Effector CD4-positive, alpha-beta T cell (primary cell): ENCODE measurements around the gene CYP17A1. TPM values are rescaled to one million over a fixed set of nuclear protein-coding genes. Genes with fewer than 3 reads are reported as not detected.
"Not testable (repeated sequence)": the region's sequence is repeated elsewhere in the genome, so short reads cannot be mapped to it uniquely, and the experiment has no call there.

Source experiments
- DNase-seq: peaks from one replicate; pipeline ENCODE4 v3.0.0-alpha.2; 2020
- total RNA-seq: gene quantifications from one replicate; lab custom pipeline; 2026; lab: John Stamatoyannopoulos, UW

The CYP17A1 gene
- total RNA-seq, result not detected

GRCh38 chr10:102837230-102837721 lies at the start of gene CYP17A1:
CYP17A1 (minus strand) TSS chr10:102837413; CDS start chr10:102837361, 52 bp downstream.
- DNase-seq, result no peak

- no peak for DNase-seq
Measured at GRCh38 chr10:102880256-102880655, 43.0 kb upstream of the CYP17A1 start.

- DNase-seq, result no peak
Measured at GRCh38 chr10:102878629-102879028, 41.4 kb upstream of the CYP17A1 start.

- DNase-seq, result no peak
Measured at GRCh38 chr10:102876747-102877153, 39.5 kb upstream of the CYP17A1 start.

GRCh38 chr10:102872163-102872562 lies 35.0 kb upstream of the CYP17A1 start:
- no peak for DNase-seq

- no peak for DNase-seq
Measured at GRCh38 chr10:102870221-102870620, 33.0 kb upstream of the CYP17A1 start.

- DNase-seq, result no peak
Measured at GRCh38 chr10:102869258-102870198, 32.3 kb upstream of the CYP17A1 start, which contains the start of gene AS3MT. AS3MT (plus strand) TSS chr10:102869470; CDS start chr10:102869593, 123 bp downstream.

GRCh38 chr10:102868911-102869257 lies 31.7 kb upstream of the CYP17A1 start:
- no peak for DNase-seq

- DNase-seq, result no peak
Measured at GRCh38 chr10:102865620-102866019, 28.4 kb upstream of the CYP17A1 start.

GRCh38 chr10:102863660-102864059 lies 26.4 kb upstream of the CYP17A1 start:
- no peak for DNase-seq

GRCh38 chr10:102859911-102860310 lies 22.7 kb upstream of the CYP17A1 start:
- no peak for DNase-seq

GRCh38 chr10:102856758-102857424 lies 19.7 kb upstream of the CYP17A1 start:
- DNase-seq, result no peak

- DNase-seq, result not testable (repeated sequence)
Measured at GRCh38 chr10:102855731-102856436, 18.7 kb upstream of the CYP17A1 start.

GRCh38 chr10:102853237-102853636 lies 16.0 kb upstream of the CYP17A1 start:
- not testable (repeated sequence) for DNase-seq

- DNase-seq, result no peak
Measured at GRCh38 chr10:102850025-102850518, 12.9 kb upstream of the CYP17A1 start.

GRCh38 chr10:102845352-102845902 lies 8.2 kb upstream of the CYP17A1 start:
- DNase-seq, result no peak

GRCh38 chr10:102844190-102844776 lies 7.1 kb upstream of the CYP17A1 start:
- not testable (repeated sequence) for DNase-seq

GRCh38 chr10:102843139-102843538 lies 5.9 kb upstream of the CYP17A1 start:
- not testable (repeated sequence) for DNase-seq

- no peak for DNase-seq
Measured at GRCh38 chr10:102841827-102842345, 4.7 kb upstream of the CYP17A1 start.

- not testable (repeated sequence) for DNase-seq
Measured at GRCh38 chr10:102838276-102838927, 1.2 kb upstream of the CYP17A1 start.

- DNase-seq, result peak; percentile 67
Measured at GRCh38 chr10:102835007-102835482, 2.2 kb downstream of the CYP17A1 start.
